ENCODE results near the gene ARHGAP18. TPM values are rescaled to one million over a fixed set of nuclear protein-coding genes. Genes with fewer than 3 reads are reported as not detected.

Gene ARHGAP18
- total RNA-seq, 4 donors from 2014 or later, result 5.2 to 9.2 (median 6.5) TPM

DNA sequence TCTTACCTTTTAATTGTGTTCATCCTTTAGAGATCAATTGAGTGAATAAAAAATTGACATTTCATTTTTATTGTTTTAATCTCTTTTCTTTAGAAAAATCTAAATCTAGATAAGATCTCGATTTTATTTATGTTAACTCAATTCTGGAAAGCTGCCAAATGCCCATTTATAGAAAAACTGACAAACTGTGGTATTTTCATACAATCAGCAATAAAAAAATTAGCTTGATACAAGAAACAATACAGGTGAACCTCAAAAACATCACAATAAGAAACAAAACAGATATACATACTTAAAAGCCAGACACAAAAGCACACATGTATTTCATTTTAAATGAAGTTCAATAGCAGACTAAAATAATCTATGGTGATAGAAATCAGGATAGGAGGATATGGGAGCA, 30.0 kb upstream of the ARHGAP18 start:
- in situ Hi-C loops (cut with MboI; ENCODE audit: low sequenced_read_pairs in 4 of 4) (loop anchor here in 3 of 4 donors (10.0 to 25.0 kb wide), 2 partner anchors 145 to 253 kb away; no protein-coding TSS in a partner anchor), intact Hi-C loops (cut with DNase I; ENCODE audit: low total_unique reads) (no loop called here)
- TF ChIP-seq, protein P1, sequence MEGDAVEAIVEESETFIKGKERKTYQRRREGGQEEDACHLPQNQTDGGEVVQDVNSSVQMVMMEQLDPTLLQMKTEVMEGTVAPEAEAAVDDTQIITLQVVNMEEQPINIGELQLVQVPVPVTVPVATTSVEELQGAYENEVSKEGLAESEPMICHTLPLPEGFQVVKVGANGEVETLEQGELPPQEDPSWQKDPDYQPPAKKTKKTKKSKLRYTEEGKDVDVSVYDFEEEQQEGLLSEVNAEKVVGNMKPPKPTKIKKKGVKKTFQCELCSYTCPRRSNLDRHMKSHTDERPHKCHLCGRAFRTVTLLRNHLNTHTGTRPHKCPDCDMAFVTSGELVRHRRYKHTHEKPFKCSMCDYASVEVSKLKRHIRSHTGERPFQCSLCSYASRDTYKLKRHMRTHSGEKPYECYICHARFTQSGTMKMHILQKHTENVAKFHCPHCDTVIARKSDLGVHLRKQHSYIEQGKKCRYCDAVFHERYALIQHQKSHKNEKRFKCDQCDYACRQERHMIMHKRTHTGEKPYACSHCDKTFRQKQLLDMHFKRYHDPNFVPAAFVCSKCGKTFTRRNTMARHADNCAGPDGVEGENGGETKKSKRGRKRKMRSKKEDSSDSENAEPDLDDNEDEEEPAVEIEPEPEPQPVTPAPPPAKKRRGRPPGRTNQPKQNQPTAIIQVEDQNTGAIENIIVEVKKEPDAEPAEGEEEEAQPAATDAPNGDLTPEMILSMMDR (IDR thresholded peaks at IDR 0.05 in 4 of 5, conservative IDR thresholded peaks at IDR 0.05 in 1 of 5), result no peak
- no peak for TF ChIP-seq POLR2A (IDR thresholded peaks at IDR 0.05)

DNA sequence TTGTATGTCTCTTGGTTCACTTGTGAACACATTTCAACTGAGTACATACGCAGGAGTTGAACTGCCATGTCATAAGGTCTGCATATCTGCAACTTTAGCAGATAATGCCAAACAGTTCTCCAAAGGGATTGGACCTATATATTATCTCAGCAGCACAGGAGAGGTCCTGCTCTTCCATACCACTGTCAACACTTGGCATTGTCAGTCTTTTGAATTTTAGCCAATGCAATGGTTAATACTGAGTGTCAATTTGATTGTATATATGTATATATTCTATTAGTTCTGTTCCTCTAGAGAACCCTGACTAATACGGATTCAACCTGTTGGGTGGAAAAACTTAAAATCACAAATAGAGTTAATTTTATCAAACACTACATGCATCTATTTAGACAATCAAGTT, 26.1 kb upstream of the ARHGAP18 start:
- in situ Hi-C loops (cut with MboI; ENCODE audit: low sequenced_read_pairs in 4 of 4), result loop anchor here in 3 of 4 donors (5.0 to 25.0 kb wide), 2 partner anchors 139 to 249 kb away; no protein-coding TSS in a partner anchor
- TF ChIP-seq, protein P1 (IDR thresholded peaks at IDR 0.05 in 4 of 5, conservative IDR thresholded peaks at IDR 0.05 in 1 of 5), result no peak
- no peak for TF ChIP-seq POLR2A (IDR thresholded peaks at IDR 0.05)

More for the DNA sequence above, 30.0 kb upstream of the ARHGAP18 start:
- H3K36me3 ChIP-seq, result no peaks in the 10 kb centered on the region
- no peak overlapping the region for H3K4me3 ChIP-seq
- peaks cover 7 to 19% of the 10 kb centered on the region in 2 donors for H3K4me1 ChIP-seq
- H3K9me3 ChIP-seq, result no peaks in the 10 kb centered on the region
- DNase-seq, result no peak
- ATAC-seq, result no peak
- no peak overlapping the region for H3K27ac ChIP-seq
- no peaks in the 10 kb centered on the region for H3K27me3 ChIP-seq

DNA sequence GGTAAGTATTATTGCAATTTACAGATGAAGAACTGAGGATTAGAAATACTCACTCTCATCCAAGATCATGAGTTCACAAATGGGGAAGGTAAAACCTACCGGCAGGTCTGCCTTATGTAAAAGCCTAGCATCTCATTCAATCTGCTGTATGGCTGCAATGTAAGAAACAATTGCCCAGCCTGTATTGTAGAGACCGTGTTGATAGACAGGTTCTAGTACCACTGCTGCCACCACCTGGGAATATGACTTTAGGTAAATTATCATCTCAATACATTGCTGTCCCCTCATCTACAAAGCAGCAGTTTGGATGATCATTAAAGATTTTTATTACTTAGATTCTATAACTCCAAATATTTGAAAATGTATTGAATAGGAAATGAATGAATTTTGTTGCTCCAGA, 23.3 kb upstream of the ARHGAP18 start:
- no peak for DNase-seq
- Histone ChIP-seq H3K36me3 (no peaks in the 10 kb centered on the region), H3K9me3 (no peaks in the 10 kb centered on the region), H3K27me3 (no peaks in the 10 kb centered on the region), H3K4me1 (peaks cover 0 to 2% of the 10 kb centered on the region in 2 donors), H3K27ac (no peak overlapping the region), H3K4me3 (no peak overlapping the region)
- ATAC-seq, result no peak
- in situ Hi-C loops (cut with MboI; ENCODE audit: low sequenced_read_pairs in 4 of 4) (loop anchor here in 2 of 4 donors (5.0 to 25.0 kb wide), 2 partner anchors 141 to 246 kb away; no protein-coding TSS in a partner anchor), intact Hi-C loops (cut with DNase I; ENCODE audit: low total_unique reads) (no loop called here)
- TF ChIP-seq POLR2A (IDR thresholded peaks at IDR 0.05), result no peak
- TF ChIP-seq, protein P1 (IDR thresholded peaks at IDR 0.05 in 4 of 5, conservative IDR thresholded peaks at IDR 0.05 in 1 of 5), result no peak

More for the DNA sequence above, 26.1 kb upstream of the ARHGAP18 start:
- no peaks in the 10 kb centered on the region for H3K36me3 ChIP-seq
- intact Hi-C loops (cut with DNase I; ENCODE audit: low total_unique reads), result no loop called here
- DNase-seq (no peak), ATAC-seq (no peak)
- no peak overlapping the region for H3K4me3 ChIP-seq
- no peaks in the 10 kb centered on the region for H3K9me3 ChIP-seq
- H3K27me3 ChIP-seq, result no peaks in the 10 kb centered on the region
- no peak overlapping the region for H3K27ac ChIP-seq
- H3K4me1 ChIP-seq, result peaks cover 0 to 2% of the 10 kb centered on the region in 2 donors

DNA sequence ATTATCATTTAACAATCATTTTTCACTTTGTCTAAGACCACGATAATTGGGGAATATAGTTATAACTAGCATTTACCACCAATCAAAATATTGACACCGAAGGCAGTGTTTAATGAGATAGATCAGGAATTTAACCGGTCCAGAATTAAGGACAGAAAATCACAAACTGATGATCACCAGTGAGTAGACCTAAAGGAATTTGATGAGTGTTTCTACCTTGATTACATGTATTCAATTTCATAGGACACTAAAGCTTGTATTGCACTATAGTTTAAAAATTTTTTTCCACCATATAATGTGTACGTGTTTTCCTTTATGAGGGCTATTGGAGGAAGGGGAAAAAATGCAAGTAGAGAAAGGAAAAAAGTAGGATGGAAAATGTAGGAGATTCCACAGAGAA, 22.6 kb upstream of the ARHGAP18 start:
- TF ChIP-seq, protein P1 (IDR thresholded peaks at IDR 0.05 in 4 of 5, conservative IDR thresholded peaks at IDR 0.05 in 1 of 5), result no peak
- no peak for TF ChIP-seq POLR2A (IDR thresholded peaks at IDR 0.05)
- in situ Hi-C loops (cut with MboI; ENCODE audit: low sequenced_read_pairs in 4 of 4) (loop anchor here in 2 of 4 donors (5.0 to 25.0 kb wide), 2 partner anchors 140 to 245 kb away; no protein-coding TSS in a partner anchor), intact Hi-C loops (cut with DNase I; ENCODE audit: low total_unique reads) (no loop called here)
- DNase-seq, result no peak
- no peak for ATAC-seq
- Histone ChIP-seq H3K27ac (no peak overlapping the region), H3K4me1 (peaks cover 0 to 3% of the 10 kb centered on the region in 2 donors), H3K4me3 (no peak overlapping the region), H3K36me3 (no peaks in the 10 kb centered on the region), H3K27me3 (no peaks in the 10 kb centered on the region), H3K9me3 (no peaks in the 10 kb centered on the region)

Measured in gastrocnemius medialis (tissue), 4 donors.